IMR-90 (cell line): ENCODE data around the gene LAGE3. TPM values are rescaled to one million over a fixed set of nuclear protein-coding genes. Genes with fewer than 3 reads are reported as not detected.

ENCODE experiments used
- microRNA-seq, 2 experiments: library from miRNA; stranded (forward) in 1 of 2; unstranded in 1 of 2; fragments of 10-50 nt in 1 of 2; fragments of <30 nt in 1 of 2; gene quantifications in 1 of 2; microRNA quantifications in 1 of 2; one replicate each; pipeline versions ENCODE3 to v1.1.0; 2013 to 2020; ENCODE audit not compliant: insufficient read depth in 1 of 2, insufficient read length in 1 of 2, unreplicated experiment in 1 of 2
- polyA plus RNA-seq, 3 experiments: library from polyadenylated mRNA; depleted of rRNA; stranded (reverse); fragments of >200 nt; gene quantifications; 2 replicates each; pipeline ENCODE4 v1.2.3, GENCODE V29; 2012; ENCODE audit warnings: low replicate concordance in 1 of 3
- small RNA-seq, 5 experiments: library from RNA; depleted of rRNA; stranded (forward); fragments of <200 nt; gene quantifications; one replicate each; pipeline ENCODE3, GENCODE V24; 2012
- total RNA-seq: library from RNA; depleted of rRNA; stranded (reverse); fragments of >200 nt; gene quantifications from 2 replicates; pipeline ENCODE4 v1.2.3, GENCODE V29; 2012; rRNA removed

Gene LAGE3
- total and polyA plus RNA-seq, 2 of the 4 experiments (the other 2 are of a cell fraction) = 3.6 to 14.8 TPM

Small RNAs within 50 kb of the gene (microRNA-seq; reads per million reads assigned to microRNA genes)
- gene MIR6858 (ENCODE audit: insufficient read depth in 1 of 2, insufficient read length in 1 of 2, unreplicated experiment in 1 of 2) (0 to 3.3 reads per million in 2 experiments), gene RN7SL697P (ENCODE audit: insufficient read depth, insufficient read length) (not detected)

Small RNAs within 50 kb of the gene (small RNA-seq; reads per million reads assigned to genes)
- gene MIR6858 (0 reads per million in 5 experiments), gene RN7SL697P (0 reads per million in 5 experiments)

Other genes with a start within 250 kb of the LAGE3 start
- gene OPN1MW3, start 221.7 kb downstream of the LAGE3 start, total RNA-seq = not detected in 2 replicates
- gene OPN1MW3, start 221.7 kb downstream of the LAGE3 start, polyA plus RNA-seq (2012; rRNA removed) = not detected in 2 replicates
- gene TEX28, start 184.2 kb downstream of the LAGE3 start, total RNA-seq = not detected in 2 replicates
- not detected in 2 replicates for gene TEX28, start 184.2 kb downstream of the LAGE3 start, polyA plus RNA-seq (2012; rRNA removed)
- gene TKTL1, start 183.5 kb downstream of the LAGE3 start, total RNA-seq = not detected in 2 replicates
- not detected in 2 replicates for gene TKTL1, start 183.5 kb downstream of the LAGE3 start, polyA plus RNA-seq (2012; rRNA removed)
- gene FLNA, start 104.6 kb downstream of the LAGE3 start, total RNA-seq = 1,356 and 1,443 TPM in 2 replicates
- gene FLNA, start 104.6 kb downstream of the LAGE3 start, polyA plus RNA-seq (2012; rRNA removed) = 1,357 and 1,435 TPM in 2 replicates
- gene EMD, start 100.0 kb downstream of the LAGE3 start, total RNA-seq = 9.9 and 11.4 TPM in 2 replicates
- gene EMD, start 100.0 kb downstream of the LAGE3 start, polyA plus RNA-seq (2012; rRNA removed) = 68.8 and 80.6 TPM in 2 replicates
- 1,582 and 1,900 TPM in 2 replicates for gene RPL10, start 80.9 kb downstream of the LAGE3 start, total RNA-seq
- 4,696 and 7,467 TPM in 2 replicates for gene RPL10, start 80.9 kb downstream of the LAGE3 start, polyA plus RNA-seq (2012; rRNA removed)
- 42.5 and 51.4 TPM in 2 replicates for gene DNASE1L1, start 70.0 kb downstream of the LAGE3 start, total RNA-seq
- gene DNASE1L1, start 70.0 kb downstream of the LAGE3 start, polyA plus RNA-seq (2012; rRNA removed) = 54.7 and 55.5 TPM in 2 replicates
- 4.4 and 4.8 TPM in 2 replicates for gene TAFAZZIN, start 67.7 kb downstream of the LAGE3 start, total RNA-seq
- 24.4 and 26.6 TPM in 2 replicates for gene TAFAZZIN, start 67.7 kb downstream of the LAGE3 start, polyA plus RNA-seq (2012; rRNA removed)
- gene ATP6AP1, start 50.6 kb downstream of the LAGE3 start, total RNA-seq = 13.8 and 13.9 TPM in 2 replicates
- 96.7 and 98.4 TPM in 2 replicates for gene ATP6AP1, start 50.6 kb downstream of the LAGE3 start, polyA plus RNA-seq (2012; rRNA removed)
- gene GDI1, start 42.1 kb downstream of the LAGE3 start, total RNA-seq = 113 and 117 TPM in 2 replicates
- 291 and 331 TPM in 2 replicates for gene GDI1, start 42.1 kb downstream of the LAGE3 start, polyA plus RNA-seq (2012; rRNA removed)
- 46.4 and 65.5 TPM in 2 replicates for gene FAM50A, start 35.1 kb downstream of the LAGE3 start, total RNA-seq
- 107 and 119 TPM in 2 replicates for gene FAM50A, start 35.1 kb downstream of the LAGE3 start, polyA plus RNA-seq (2012; rRNA removed)
- gene PLXNA3, start 21.0 kb downstream of the LAGE3 start, total RNA-seq = 4.3 and 8.1 TPM in 2 replicates
- 111 and 126 TPM in 2 replicates for gene PLXNA3, start 21.0 kb downstream of the LAGE3 start, polyA plus RNA-seq (2012; rRNA removed)
- gene UBL4A, start 7.3 kb upstream of the LAGE3 start, total RNA-seq = 21.4 and 28.3 TPM in 2 replicates
- gene UBL4A, start 7.3 kb upstream of the LAGE3 start, polyA plus RNA-seq (2012; rRNA removed) = 22.2 and 24.6 TPM in 2 replicates
- 15.2 and 16.1 TPM in 2 replicates for gene SLC10A3, start 11.3 kb upstream of the LAGE3 start, total RNA-seq
- 24.6 and 26.9 TPM in 2 replicates for gene SLC10A3, start 11.3 kb upstream of the LAGE3 start, polyA plus RNA-seq (2012; rRNA removed)
- 14.0 and 15.0 TPM in 2 replicates for gene FAM3A, start 37.0 kb upstream of the LAGE3 start, total RNA-seq
- gene FAM3A, start 37.0 kb upstream of the LAGE3 start, polyA plus RNA-seq (2012; rRNA removed) = 47.2 and 52.0 TPM in 2 replicates
- gene G6PD, start 67.6 kb upstream of the LAGE3 start, total RNA-seq = 60.0 and 77.1 TPM in 2 replicates
- gene G6PD, start 67.6 kb upstream of the LAGE3 start, polyA plus RNA-seq (2012; rRNA removed) = 174 and 213 TPM in 2 replicates
- 13.9 and 16.5 TPM in 2 replicates for gene IKBKG, start 68.3 kb upstream of the LAGE3 start, total RNA-seq
- gene IKBKG, start 68.3 kb upstream of the LAGE3 start, polyA plus RNA-seq (2012; rRNA removed) = 38.2 and 41.3 TPM in 2 replicates
- not detected in 2 replicates for gene CTAG1A, start 105.9 kb upstream of the LAGE3 start, total RNA-seq
- gene CTAG1A, start 105.9 kb upstream of the LAGE3 start, polyA plus RNA-seq (2012; rRNA removed) = not detected in 2 replicates
- not detected in 2 replicates for gene CTAG1B, start 140.0 kb upstream of the LAGE3 start, total RNA-seq
- not detected in 2 replicates for gene CTAG1B, start 140.0 kb upstream of the LAGE3 start, polyA plus RNA-seq (2012; rRNA removed)
- 23.6 and 27.1 TPM in 2 replicates for gene CTAG2, start 174.3 kb upstream of the LAGE3 start, total RNA-seq
- 42.5 and 59.8 TPM in 2 replicates for gene CTAG2, start 174.3 kb upstream of the LAGE3 start, polyA plus RNA-seq (2012; rRNA removed)